DND-41 (cell line): ENCODE results near the gene LEPR.

ENCODE experiments used
- ATAC-seq: fragments of 200-7000 bp; cut with Tn5 transposase; 3 replicates; pipeline ENCODE4 v1.9.1; 2021; ENCODE audit warnings: low read depth; ENCODE audit not compliant: insufficient read depth
- DNase-seq: peaks from one replicate; pipeline ENCODE4 v3.0.0-alpha.2; 2020
- H2AFZ ChIP-seq: 2 replicates; pipeline ENCODE4 v1.6.0; 2012; ENCODE audit warnings: low read depth, low read length
- H3K27ac ChIP-seq: 2 replicates; pipeline ENCODE4 v1.5.1; 2012; ENCODE audit warnings: low read length, inconsistent platforms
- H3K27me3 ChIP-seq: fragments of 200-600 bp; sonication (generic); 2 replicates; pipeline ENCODE4 v1.6.0; 2012; ENCODE audit warnings: low read length, mild to moderate bottlenecking, inconsistent platforms; ENCODE audit not compliant: insufficient read depth, poor library complexity
- H3K36me3 ChIP-seq: 2 replicates; pipeline ENCODE4 v1.5.1; 2012; ENCODE audit warnings: low read length, inconsistent platforms; ENCODE audit not compliant: insufficient read depth
- H3K4me1 ChIP-seq: 2 replicates; pipeline ENCODE4 v1.5.1; 2012; ENCODE audit warnings: mild to moderate bottlenecking, low read length; ENCODE audit not compliant: insufficient read depth
- H3K4me2 ChIP-seq: 2 replicates; pipeline ENCODE4 v1.6.0; 2012; ENCODE audit warnings: mild to moderate bottlenecking, moderate library complexity, low read length, inconsistent platforms; ENCODE audit not compliant: insufficient read depth
- H3K4me3 ChIP-seq, 2 experiments: fragments of 200-600 bp in 1 of 2; shearing (Covaris generic) in 1 of 2; 2 replicates each; pipeline ENCODE4 v1.5.1; 2012 to 2016; ENCODE audit warnings: inconsistent platforms in 2 of 2, low read length in 2 of 2, mild to moderate bottlenecking in 2 of 2, low read depth in 1 of 2, moderate library complexity in 1 of 2
- H3K79me2 ChIP-seq: 2 replicates; pipeline ENCODE4 v1.6.0; 2012; ENCODE audit warnings: low read length, inconsistent platforms; ENCODE audit not compliant: insufficient read depth
- H3K9ac ChIP-seq: 2 replicates; pipeline ENCODE4 v1.6.0; 2012; ENCODE audit warnings: low read depth, mild to moderate bottlenecking, inconsistent platforms, low read length, moderate library complexity
- H3K9me3 ChIP-seq: 2 replicates; pipeline ENCODE4 v1.5.1; 2012; ENCODE audit warnings: low read length, moderate library complexity, mild to moderate bottlenecking, inconsistent platforms; ENCODE audit not compliant: insufficient read depth, severe bottlenecking
- H4K20me1 ChIP-seq: 2 replicates; pipeline ENCODE4 v1.6.0; 2012; ENCODE audit warnings: low read length; ENCODE audit not compliant: insufficient read depth
- EZH2 ChIP-seq: IDR thresholded peaks from 3 replicates; pipeline ENCODE4 v1.6.1; 2012; ENCODE audit warnings: borderline replicate concordance, low read depth, mild to moderate bottlenecking, moderate library complexity, low read length, inconsistent platforms; ENCODE audit not compliant: severe bottlenecking
- TF ChIP-seq, protein P1 (sequence below): IDR thresholded peaks from 2 replicates; pipeline ENCODE4 v1.5.1; 2012; ENCODE audit warnings: borderline replicate concordance, low read length, moderate library complexity, mild to moderate bottlenecking; ENCODE audit not compliant: poor library complexity, severe bottlenecking; ENCODE audit errors: extremely low read depth

Gene LEPR

GRCh38 chr1:65422241-65423203 is 2.1 kb downstream of the LEPR start:
- Histone ChIP-seq H4K20me1 (no peaks in the 10 kb centered on the region), H3K4me2 (peak overlapping the region; percentile 60), H3K27ac (no peak overlapping the region), H2AFZ (no peak overlapping the region), H3K27me3 (no peaks in the 10 kb centered on the region), H3K4me1 (peaks cover 29% of the 10 kb centered on the region), H3K4me3 (peak overlapping the region in 1 of 2 experiments; percentile 70; a peak in 2 of 4 replicates), H3K36me3 (peaks cover 22% of the 10 kb centered on the region), H3K9ac (peak overlapping the region; percentile 73; the same call in 1 of the 2 replicates), H3K79me2 (peaks cover 21% of the 10 kb centered on the region), H3K9me3 (no peaks in the 10 kb centered on the region)
- ATAC-seq: no peak
- no peak for DNase-seq
- TF ChIP-seq EZH2: no peak
- TF ChIP-seq, protein P1, sequence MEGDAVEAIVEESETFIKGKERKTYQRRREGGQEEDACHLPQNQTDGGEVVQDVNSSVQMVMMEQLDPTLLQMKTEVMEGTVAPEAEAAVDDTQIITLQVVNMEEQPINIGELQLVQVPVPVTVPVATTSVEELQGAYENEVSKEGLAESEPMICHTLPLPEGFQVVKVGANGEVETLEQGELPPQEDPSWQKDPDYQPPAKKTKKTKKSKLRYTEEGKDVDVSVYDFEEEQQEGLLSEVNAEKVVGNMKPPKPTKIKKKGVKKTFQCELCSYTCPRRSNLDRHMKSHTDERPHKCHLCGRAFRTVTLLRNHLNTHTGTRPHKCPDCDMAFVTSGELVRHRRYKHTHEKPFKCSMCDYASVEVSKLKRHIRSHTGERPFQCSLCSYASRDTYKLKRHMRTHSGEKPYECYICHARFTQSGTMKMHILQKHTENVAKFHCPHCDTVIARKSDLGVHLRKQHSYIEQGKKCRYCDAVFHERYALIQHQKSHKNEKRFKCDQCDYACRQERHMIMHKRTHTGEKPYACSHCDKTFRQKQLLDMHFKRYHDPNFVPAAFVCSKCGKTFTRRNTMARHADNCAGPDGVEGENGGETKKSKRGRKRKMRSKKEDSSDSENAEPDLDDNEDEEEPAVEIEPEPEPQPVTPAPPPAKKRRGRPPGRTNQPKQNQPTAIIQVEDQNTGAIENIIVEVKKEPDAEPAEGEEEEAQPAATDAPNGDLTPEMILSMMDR: no peak

GRCh38 chr1:65423884-65424572 is 3.6 kb downstream of the LEPR start:
- Histone ChIP-seq H3K79me2 (peaks cover 21% of the 10 kb centered on the region), H4K20me1 (no peaks in the 10 kb centered on the region), H3K27me3 (no peaks in the 10 kb centered on the region), H3K4me2 (no peak overlapping the region), H3K27ac (no peak overlapping the region), H3K9ac (no peak overlapping the region), H3K4me1 (peaks cover 29% of the 10 kb centered on the region), H2AFZ (no peak overlapping the region), H3K36me3 (peaks cover 27% of the 10 kb centered on the region), H3K4me3 (no peak overlapping the region), H3K9me3 (no peaks in the 10 kb centered on the region)
- TF ChIP-seq EZH2: no peak
- TF ChIP-seq, protein P1: no peak
- DNase-seq (no peak), ATAC-seq (no peak)

GRCh38 chr1:65424573-65424889 is 4.1 kb downstream of the LEPR start:
- Histone ChIP-seq H2AFZ (no peak overlapping the region), H3K9ac (no peak overlapping the region), H3K27ac (no peak overlapping the region), H3K4me2 (no peak overlapping the region), H3K4me3 (no peak overlapping the region), H3K36me3 (peaks cover 27% of the 10 kb centered on the region), H3K79me2 (peaks cover 21% of the 10 kb centered on the region), H3K9me3 (no peaks in the 10 kb centered on the region), H3K27me3 (no peaks in the 10 kb centered on the region), H4K20me1 (no peaks in the 10 kb centered on the region), H3K4me1 (peaks cover 24% of the 10 kb centered on the region)
- no peak for ATAC-seq
- no peak for TF ChIP-seq EZH2
- TF ChIP-seq, protein P1: no peak
- DNase-seq: no peak
